K562 (cell line): ENCODE results near the gene TNFAIP8L1. TPM values are rescaled to one million over a fixed set of nuclear protein-coding genes. Genes with fewer than 3 reads are reported as not detected.
A peak's percentile ranks its signal among the peaks of the same experiment; 100 is the strongest.

Source experiments
- BCOR ChIP-seq: fragments of 450-650 bp; IDR thresholded peaks from 2 replicates; pipeline ENCODE4 v1.6.1; 2016
- CCNT2 ChIP-seq: IDR thresholded peaks from 2 replicates; pipeline ENCODE4 v1.6.1; 2011; ENCODE audit warnings: borderline replicate concordance, low read depth, mild to moderate bottlenecking, moderate library complexity, mixed read lengths, low read length; ENCODE audit not compliant: insufficient read length; ENCODE audit errors: extremely low read depth
- CEBPB ChIP-seq: fragments of 450-650 bp; IDR thresholded peaks from 2 replicates; pipeline ENCODE4 v1.6.1; 2016; ENCODE audit warnings: missing genetic modification characterization, missing compliant biosample characterization
- GTF2A2 ChIP-seq: IDR thresholded peaks from 2 replicates; pipeline ENCODE4 v1.6.1; 2016; ENCODE audit warnings: mild to moderate bottlenecking, missing genetic modification characterization, missing compliant biosample characterization
- KLF1 ChIP-seq: fragments of 450-650 bp; IDR thresholded peaks from 2 replicates; pipeline ENCODE4 v1.6.1; 2016; ENCODE audit warnings: missing genetic modification characterization, missing compliant biosample characterization
- KLF13 ChIP-seq: fragments of 450-650 bp; IDR thresholded peaks from 2 replicates; pipeline ENCODE4 v1.6.1; 2016; ENCODE audit warnings: missing genetic modification characterization, low read depth, mild to moderate bottlenecking, missing compliant biosample characterization, moderate library complexity, borderline replicate concordance
- LEF1 ChIP-seq: fragments of 450-650 bp; IDR thresholded peaks from 2 replicates; pipeline ENCODE4 v1.6.1; 2016; ENCODE audit warnings: mild to moderate bottlenecking
- MTF1 ChIP-seq: fragments of 250-450 bp; sonication (Bioruptor Pico); IDR thresholded peaks from 2 replicates; pipeline ENCODE4 v1.9.0; 2021; ENCODE audit warnings: moderate library complexity, mild to moderate bottlenecking, inconsistent platforms, borderline replicate concordance
- NBN ChIP-seq: fragments of 450-650 bp; IDR thresholded peaks from 2 replicates; pipeline ENCODE4 v1.6.1; 2016; ENCODE audit warnings: low read depth, mild to moderate bottlenecking
- NCOA6 ChIP-seq: fragments of 450-650 bp; IDR thresholded peaks from 2 replicates; pipeline ENCODE4 v1.6.1; 2017; ENCODE audit warnings: mild to moderate bottlenecking
- NELFE ChIP-seq: IDR thresholded peaks from 2 replicates; pipeline ENCODE4 v1.6.1; 2011; ENCODE audit warnings: mild to moderate bottlenecking; ENCODE audit not compliant: insufficient read depth, insufficient read length
- NEUROD1 ChIP-seq: fragments of 150-350 bp; IDR thresholded peaks from 2 replicates; pipeline ENCODE4 v1.6.1; 2014; ENCODE audit warnings: borderline replicate concordance, low read length, low read depth; ENCODE audit not compliant: partially characterized antibody
- NFATC3 ChIP-seq: fragments of 450-650 bp; IDR thresholded peaks from 2 replicates; pipeline ENCODE4 v1.6.1; 2017; ENCODE audit warnings: mild to moderate bottlenecking
- PHF21A ChIP-seq: fragments of 450-650 bp; IDR thresholded peaks from 2 replicates; pipeline ENCODE4 v1.6.1; 2017; ENCODE audit warnings: low read depth, borderline replicate concordance
- SMAD3 ChIP-seq: fragments of 450-650 bp; formaldehyde crosslinking; conservative IDR thresholded peaks from 2 replicates; pipeline ENCODE4 v1.4.0; 2020; ENCODE audit warnings: mild to moderate bottlenecking
- SMARCA4 ChIP-seq: fragments of 450-650 bp; IDR thresholded peaks from 2 replicates; pipeline ENCODE4 v1.6.1; 2016
- SOX6 ChIP-seq: fragments of 450-650 bp; IDR thresholded peaks from 2 replicates; pipeline ENCODE4 v1.6.1; 2014; ENCODE audit warnings: mild to moderate bottlenecking
- STAG1 ChIP-seq: sonication (generic); formaldehyde crosslinking; IDR thresholded peaks from 2 replicates; pipeline ENCODE4 v1.5.0; 2020; ENCODE audit warnings: missing genetic modification reagents, borderline replicate concordance
- STAT5B ChIP-seq: fragments of 250-450 bp; sonication (Bioruptor Pico); IDR thresholded peaks from 2 replicates; pipeline ENCODE4 v1.8.0; 2021; ENCODE audit warnings: mild to moderate bottlenecking, inconsistent platforms
- TAF9B ChIP-seq: fragments of 450-650 bp; IDR thresholded peaks from 2 replicates; pipeline ENCODE4 v1.6.1; 2018; ENCODE audit warnings: mild to moderate bottlenecking; ENCODE audit not compliant: partially characterized antibody
- TCF3 ChIP-seq: sonication (generic); formaldehyde crosslinking; IDR thresholded peaks from 2 replicates; pipeline ENCODE4 v1.4.0; 2020; ENCODE audit warnings: mild to moderate bottlenecking, missing genetic modification reagents
- ZBED1 ChIP-seq: IDR thresholded peaks from 2 replicates; pipeline ENCODE4 v1.6.1; 2014
- ZNF165 ChIP-seq: fragments of 250-450 bp; sonication (Bioruptor Pico); IDR thresholded peaks from 2 replicates; pipeline ENCODE4 v1.4.0; 2020; ENCODE audit warnings: borderline replicate concordance
- ZNF197 ChIP-seq: fragments of 200-800 bp; sonication (Bioruptor generic); IDR thresholded peaks from 2 replicates; pipeline ENCODE4 v1.6.1; 2016; ENCODE audit warnings: low read depth, missing genetic modification characterization, missing compliant biosample characterization
- polyA plus RNA-seq, 8 experiments: library from polyadenylated mRNA; depleted of rRNA in 4 of 8; stranded (reverse) in 5 of 8; unstranded in 3 of 8; fragments of >200 nt; fragmentation: Nextera tagmentation in 2 of 8; fragmentation: Illumina TruSeq in 1 of 8; extraction: Ambion mirVana in 2 of 8; extraction: Trizol in 1 of 8; gene quantifications; 2 replicates each; pipeline versions ENCODE4 v1.2.1 to v1.2.3, GENCODE V29; 2011 to 2014; ENCODE audit warnings: inconsistent platforms in 1 of 8, missing spikeins in 1 of 8
- total RNA-seq, 7 experiments: library from RNA; depleted of rRNA in 6 of 7; stranded (reverse); fragments of >200 nt in 6 of 7; fragmentation: Illumina TruSeq in 2 of 7; extraction: Trizol in 2 of 7; gene quantifications; 2 replicates each; pipeline versions ENCODE4 v1.2.1 to v1.2.3, GENCODE V29; 2011 to 2021; ENCODE audit warnings: low replicate concordance in 1 of 7
- TF ChIP-seq, protein P1 (sequence below): fragments of 250-450 bp; sonication (Bioruptor Pico); IDR thresholded peaks from 2 replicates; pipeline ENCODE4 v1.4.0; 2020; ENCODE audit warnings: mild to moderate bottlenecking, moderate library complexity
- TF ChIP-seq, protein P2 (sequence below): sonication (generic); formaldehyde crosslinking; IDR thresholded peaks from 2 replicates; pipeline ENCODE4 v1.8.0; 2022; ENCODE audit warnings: mild to moderate bottlenecking, missing genetic modification reagents

Gene TNFAIP8L1
- total and polyA plus RNA-seq, 9 of the 15 experiments (the other 6 are each of a cell fraction or from before 2014, with no cell fraction given) = 0.69 to 9.3 (median 4.9) TPM

DNA sequence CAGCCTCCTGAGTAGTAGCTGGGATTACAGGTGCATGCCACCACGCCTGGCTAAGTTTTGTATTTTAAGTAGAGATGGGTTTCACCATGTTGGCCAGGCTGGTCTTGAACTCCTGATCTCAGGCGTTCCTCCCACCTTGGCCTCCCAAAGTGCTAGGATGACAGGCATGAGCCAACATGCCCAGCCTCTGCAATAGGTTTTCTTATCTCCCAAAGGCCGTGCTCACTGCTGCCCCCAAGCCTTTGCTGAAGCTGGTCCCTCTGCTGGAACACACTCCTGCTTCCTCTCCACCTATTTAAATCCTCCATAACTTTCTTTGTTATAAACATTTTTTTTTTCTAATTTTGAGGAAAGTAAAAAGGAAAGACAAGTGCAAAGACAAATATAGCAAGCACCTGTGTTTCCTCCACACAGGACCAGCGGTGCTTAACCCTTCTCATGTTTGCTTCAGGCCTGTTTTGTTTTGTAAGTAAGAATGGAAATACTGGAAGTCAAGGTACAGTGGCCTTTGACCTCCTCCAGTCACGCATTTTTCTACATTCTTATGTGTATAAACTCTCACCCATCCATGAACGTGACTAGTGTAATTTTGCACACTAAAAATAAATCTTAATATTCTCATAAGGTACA lies 14.5 kb upstream of the TNFAIP8L1 start (continued):
- TF ChIP-seq, protein P1, sequence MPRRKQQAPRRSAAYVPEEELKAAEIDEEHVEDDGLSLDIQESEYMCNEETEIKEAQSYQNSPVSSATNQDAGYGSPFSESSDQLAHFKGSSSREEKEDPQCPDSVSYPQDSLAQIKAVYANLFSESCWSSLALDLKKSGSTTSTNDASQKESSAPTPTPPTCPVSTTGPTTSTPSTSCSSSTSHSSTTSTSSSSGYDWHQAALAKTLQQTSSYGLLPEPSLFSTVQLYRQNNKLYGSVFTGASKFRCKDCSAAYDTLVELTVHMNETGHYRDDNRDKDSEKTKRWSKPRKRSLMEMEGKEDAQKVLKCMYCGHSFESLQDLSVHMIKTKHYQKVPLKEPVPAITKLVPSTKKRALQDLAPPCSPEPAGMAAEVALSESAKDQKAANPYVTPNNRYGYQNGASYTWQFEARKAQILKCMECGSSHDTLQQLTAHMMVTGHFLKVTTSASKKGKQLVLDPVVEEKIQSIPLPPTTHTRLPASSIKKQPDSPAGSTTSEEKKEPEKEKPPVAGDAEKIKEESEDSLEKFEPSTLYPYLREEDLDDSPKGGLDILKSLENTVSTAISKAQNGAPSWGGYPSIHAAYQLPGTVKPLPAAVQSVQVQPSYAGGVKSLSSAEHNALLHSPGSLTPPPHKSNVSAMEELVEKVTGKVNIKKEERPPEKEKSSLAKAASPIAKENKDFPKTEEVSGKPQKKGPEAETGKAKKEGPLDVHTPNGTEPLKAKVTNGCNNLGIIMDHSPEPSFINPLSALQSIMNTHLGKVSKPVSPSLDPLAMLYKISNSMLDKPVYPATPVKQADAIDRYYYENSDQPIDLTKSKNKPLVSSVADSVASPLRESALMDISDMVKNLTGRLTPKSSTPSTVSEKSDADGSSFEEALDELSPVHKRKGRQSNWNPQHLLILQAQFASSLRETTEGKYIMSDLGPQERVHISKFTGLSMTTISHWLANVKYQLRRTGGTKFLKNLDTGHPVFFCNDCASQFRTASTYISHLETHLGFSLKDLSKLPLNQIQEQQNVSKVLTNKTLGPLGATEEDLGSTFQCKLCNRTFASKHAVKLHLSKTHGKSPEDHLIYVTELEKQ (CRISPR knock-in tag) = no peak
- TF ChIP-seq GTF2A2 (tag) = no peak
- no peak for TF ChIP-seq NELFE
- TF ChIP-seq CEBPB = 0 out of 2 replicates have a peak, but pooled peaks have one; percentile 29
- TF ChIP-seq KLF13 (tag) = no peak
- TF ChIP-seq ZNF197 (CRISPR knock-in tag) = no peak
- peak; percentile 26; the same call in 1 of the 2 replicates for TF ChIP-seq SOX6
- TF ChIP-seq BCOR = 0 out of 2 replicates have a peak, but pooled peaks have one; percentile 42
- no peak for TF ChIP-seq KLF1
- no peak for TF ChIP-seq STAT5B (CRISPR knock-in tag)
- no peak for TF ChIP-seq ZBED1
- TF ChIP-seq SMARCA4 = 0 out of 2 replicates have a peak, but pooled peaks have one; percentile 26
- TF ChIP-seq, protein P2, sequence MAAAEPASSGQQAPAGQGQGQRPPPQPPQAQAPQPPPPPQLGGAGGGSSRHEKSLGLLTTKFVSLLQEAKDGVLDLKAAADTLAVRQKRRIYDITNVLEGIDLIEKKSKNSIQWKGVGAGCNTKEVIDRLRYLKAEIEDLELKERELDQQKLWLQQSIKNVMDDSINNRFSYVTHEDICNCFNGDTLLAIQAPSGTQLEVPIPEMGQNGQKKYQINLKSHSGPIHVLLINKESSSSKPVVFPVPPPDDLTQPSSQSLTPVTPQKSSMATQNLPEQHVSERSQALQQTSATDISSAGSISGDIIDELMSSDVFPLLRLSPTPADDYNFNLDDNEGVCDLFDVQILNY (CRISPR knock-in tag) = no peak
- TF ChIP-seq NFATC3 = no peak
- no peak for TF ChIP-seq SMAD3
- TF ChIP-seq PHF21A = no peak
- TF ChIP-seq CCNT2 = no peak
- TF ChIP-seq NBN = 0 out of 2 replicates have a peak, but pooled peaks have one; percentile 28
- no peak for TF ChIP-seq LEF1
- TF ChIP-seq ZNF165 = no peak
- no peak for TF ChIP-seq TCF3 (CRISPR knock-in tag)
- TF ChIP-seq NEUROD1 = no peak
- no peak for TF ChIP-seq NCOA6
- TF ChIP-seq MTF1 = no peak
- no peak for TF ChIP-seq TAF9B
- no peak for TF ChIP-seq STAG1 (CRISPR knock-in tag)
